NCI-H2196 treated with DMSO at 0.1 percent for 48 hours (cell line): ENCODE measurements around the gene DVL1.

Source experiments
- DNase-seq: peaks from one replicate; lab custom pipeline; 2025; ENCODE audit not compliant: unreplicated experiment; lab: John Stamatoyannopoulos, UW

The DVL1 gene

DNA sequence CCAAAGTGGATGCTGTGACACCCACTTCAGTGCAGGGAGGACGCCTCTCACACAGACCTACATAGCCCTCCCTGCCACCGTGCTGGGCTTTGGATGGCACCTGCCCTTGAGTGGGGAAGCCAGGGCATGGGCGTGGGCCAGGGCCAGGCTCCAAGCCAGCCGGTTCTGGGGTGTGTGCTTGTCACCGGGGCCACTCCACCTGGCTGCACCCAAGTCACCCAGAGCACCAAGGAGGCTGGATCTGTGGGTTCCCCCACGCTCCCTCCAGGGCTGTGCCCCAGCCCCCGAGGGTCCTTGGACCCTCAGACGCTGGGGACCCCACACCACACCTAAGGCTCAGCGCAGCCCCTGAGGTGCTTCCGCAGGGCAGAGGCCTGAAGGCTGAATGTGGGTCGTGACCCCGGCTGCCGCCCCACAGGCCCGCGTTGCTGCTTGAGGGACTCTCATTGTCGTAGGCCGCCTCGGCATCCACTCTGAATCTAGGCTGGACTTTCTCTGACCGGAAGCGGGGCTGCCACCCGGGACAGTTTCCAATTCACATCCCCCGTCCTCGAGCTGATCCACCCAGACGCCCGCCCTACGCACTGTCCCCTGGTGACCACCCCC lies 7.7 kb upstream of the DVL1 start:
- DNase-seq: no peak

DNA sequence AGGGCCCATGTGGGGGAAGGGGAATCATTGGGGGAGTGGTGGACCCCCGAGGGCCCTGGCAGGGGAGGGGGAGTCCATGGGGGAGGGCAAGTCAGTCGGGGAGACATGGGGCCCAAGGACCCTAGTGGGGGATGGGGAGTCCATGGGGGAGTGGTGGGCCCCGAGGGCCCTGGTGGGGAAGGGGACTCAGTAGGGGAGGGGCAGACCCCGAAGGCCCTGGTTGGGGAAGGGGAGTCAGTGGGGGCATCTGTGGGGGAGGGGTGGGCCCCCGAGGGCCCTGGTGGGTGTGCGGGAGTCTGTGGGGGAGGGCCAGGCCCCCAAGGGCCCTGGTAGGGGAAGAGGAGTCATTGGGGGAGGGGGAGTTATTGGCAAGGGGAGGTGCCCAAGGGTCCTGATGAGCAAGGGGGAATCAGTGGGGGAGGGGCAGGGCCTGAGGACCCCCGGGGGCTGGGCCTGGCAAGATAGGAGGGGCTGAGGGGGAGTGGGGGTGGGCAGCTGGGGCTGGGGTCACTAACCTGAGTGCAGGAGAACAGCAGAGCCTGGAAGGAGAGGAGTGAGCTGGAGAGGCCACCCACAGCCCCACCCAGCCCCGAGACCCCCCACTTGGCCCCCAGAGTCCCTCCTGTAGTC lies 7.1 kb upstream of the DVL1 start:
- no peak for DNase-seq

DNA sequence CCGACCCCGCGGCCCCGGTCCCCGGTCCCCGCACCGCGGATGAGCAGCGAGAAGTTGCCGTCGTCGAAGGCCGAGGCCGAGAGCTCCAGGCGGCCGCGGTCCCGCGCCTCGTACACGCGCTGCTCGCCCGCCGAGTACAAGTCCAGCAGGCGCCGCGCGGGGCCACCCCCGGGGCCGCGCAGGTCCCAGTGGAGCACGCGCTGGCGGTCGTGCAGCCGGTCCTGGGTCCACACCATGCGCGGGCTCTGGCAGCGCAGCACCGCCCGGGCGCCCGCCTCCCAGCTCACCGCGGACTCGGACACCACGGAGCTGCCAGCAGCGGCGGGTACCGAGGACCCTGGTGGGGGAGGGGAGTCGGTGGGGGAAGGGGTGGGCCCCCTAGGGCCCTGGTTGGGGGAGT lies 6.2 kb upstream of the DVL1 start:
- DNase-seq: peak; percentile 56

DNA sequence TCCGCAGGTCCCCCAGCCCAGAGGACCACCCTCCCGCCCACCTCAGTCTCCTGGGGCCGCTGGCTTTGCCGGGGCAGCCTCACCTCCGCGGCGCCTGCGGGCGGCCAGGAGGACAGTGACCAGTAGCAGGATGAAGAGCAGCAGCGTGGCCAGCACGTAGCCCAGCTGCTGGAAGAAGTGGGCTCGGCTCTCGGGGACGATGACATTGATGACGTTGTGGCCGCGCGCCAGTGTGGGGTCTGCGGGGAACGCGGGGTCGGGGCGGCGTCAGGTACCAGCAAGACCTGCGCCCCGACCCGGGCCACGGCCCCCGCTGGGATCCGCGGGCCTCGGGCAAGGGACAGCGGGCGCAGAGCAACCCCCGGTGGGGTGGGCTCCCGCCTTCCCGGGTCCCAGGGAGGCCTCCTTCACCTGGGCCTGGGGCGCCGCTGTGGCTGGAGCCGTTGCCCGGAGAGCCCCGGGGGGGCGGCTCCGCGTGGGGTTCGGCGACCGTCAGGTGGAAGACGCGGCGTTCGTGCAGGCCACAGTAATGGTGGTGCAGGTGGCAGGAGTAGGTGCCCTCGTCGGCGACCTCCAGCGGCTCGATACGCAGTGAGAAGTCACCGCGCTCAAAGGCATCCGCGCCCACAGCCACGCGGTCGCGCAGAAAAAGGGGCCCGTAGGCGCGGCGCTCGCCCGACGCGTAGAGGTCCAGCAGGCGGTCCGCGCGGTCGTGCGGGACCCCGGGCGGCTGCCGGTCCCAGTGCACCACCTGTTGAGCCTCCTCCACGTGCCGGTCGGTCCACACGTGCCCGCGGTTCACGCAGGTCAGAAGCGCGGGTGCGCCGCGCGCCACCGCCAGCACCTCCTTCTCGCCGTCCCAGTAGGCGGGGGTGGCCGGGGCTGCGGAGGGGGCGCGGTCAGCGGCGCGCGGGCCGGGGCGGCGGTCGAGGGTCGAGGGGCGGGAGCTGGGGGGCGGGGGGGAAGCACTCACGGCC lies 5.3 kb upstream of the DVL1 start:
- no peak for DNase-seq

DNA sequence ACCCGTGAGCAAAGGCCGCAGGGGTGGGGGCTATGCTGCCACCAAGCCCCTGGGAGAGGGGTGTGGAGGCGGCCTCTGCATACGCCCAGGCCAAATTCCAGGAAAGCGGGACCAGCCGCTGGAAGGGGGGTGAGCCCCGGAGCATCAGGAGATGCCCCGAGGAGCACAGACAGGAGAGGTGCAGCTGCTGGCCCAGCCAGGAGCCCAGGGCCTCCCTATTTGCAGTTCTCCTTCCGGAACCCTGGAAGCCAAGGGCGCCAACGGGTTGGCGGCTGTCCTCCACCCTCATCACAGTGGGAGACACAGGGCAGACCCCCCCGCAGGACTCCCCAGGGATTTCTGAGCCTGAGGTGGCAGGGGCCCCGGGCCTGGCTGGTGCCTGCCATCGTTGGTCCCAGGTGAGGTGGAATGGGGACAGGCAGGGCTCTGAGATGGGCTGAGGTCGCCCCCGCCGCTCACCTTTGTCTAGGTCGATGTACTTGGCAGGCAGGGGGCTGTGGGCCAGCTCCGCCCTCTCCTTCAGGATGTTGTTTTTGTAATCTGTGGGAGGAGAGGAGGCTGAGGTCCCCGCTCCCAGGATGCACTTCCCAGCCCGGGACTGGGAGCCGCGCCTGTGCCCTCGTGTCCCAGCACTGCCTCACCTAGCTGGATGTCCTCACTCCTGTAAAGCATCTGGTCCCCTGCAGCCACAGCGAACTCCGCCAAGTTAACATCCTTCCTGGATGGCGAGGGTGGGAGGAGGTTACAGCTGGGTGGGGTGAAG lies 4.4 kb upstream of the DVL1 start:
- no peak for DNase-seq

DNA sequence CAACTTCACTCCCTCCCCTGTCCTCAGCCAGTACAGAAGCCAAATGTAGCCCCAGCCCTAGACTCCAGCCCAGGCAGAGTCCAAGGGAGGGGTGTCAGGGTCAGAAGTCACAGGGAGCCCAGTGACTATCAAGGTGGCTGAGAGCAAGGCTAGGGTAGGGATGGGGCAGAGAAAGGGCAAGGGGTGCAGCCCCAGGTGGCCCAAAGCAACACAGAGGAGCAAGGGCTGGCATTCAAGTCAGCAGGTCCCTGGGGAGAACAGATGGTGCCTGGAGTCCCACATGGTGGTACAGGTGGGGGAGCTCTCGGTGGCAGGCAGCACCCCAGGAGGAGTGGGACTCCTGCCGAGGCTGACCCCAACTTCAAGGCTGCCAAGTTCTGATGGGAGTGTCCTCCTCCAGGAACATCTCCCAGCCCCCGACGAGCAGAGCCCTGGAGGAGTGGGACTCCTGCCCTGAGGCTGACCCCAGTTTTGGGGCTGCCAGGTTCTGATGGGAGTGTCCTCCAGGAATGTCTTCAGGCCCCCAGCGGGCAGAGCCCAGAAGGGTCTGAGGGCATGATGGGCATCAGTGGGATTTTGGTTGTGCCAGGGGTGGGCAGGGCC lies 3.7 kb upstream of the DVL1 start:
- no peak for DNase-seq

DNA sequence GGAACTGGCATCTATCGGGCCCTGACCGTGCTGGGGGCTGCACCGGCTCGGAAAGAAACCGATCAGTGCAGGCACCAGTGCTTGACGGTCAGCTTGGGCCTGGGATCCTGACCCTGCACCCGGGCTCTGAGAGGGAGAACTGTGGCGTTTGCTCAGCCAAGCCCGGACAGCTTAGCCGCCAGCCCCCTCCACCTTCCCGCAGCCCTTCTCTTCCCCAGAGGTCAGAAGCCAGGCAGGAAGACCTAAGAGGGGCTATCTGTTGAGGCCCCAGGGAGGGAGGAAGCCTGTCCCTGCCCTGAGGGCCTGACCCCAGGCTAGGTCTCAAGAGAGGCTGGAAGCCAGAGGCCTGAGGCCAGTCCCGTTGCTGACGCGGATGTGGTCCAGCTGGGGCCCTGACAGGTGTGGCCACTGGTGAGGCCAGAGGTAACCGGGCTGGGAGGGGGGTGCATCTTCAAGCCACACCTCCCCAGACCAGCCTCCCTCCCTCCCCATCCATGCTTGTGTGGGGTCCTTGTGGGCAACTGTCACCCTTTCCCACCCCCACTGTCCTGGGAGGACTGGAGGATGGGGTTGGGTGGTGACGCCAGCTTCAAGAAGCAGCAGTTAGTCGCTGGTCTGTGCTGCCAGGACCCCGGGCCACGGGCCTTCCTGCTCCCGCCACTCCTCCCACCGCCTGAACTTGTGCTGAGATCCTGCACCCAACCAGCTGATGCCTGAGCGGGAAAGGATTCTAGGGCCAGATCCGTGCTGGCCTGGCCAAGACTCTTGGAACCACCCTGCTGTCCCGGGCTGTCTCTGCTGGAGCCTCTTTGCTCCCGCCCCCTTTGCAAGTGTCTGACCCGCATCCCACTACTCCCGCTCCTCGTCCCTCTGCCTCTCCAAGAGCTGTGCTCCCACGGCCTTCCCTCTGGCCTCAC lies 2.6 kb upstream of the DVL1 start:
- DNase-seq: no peak

DNA sequence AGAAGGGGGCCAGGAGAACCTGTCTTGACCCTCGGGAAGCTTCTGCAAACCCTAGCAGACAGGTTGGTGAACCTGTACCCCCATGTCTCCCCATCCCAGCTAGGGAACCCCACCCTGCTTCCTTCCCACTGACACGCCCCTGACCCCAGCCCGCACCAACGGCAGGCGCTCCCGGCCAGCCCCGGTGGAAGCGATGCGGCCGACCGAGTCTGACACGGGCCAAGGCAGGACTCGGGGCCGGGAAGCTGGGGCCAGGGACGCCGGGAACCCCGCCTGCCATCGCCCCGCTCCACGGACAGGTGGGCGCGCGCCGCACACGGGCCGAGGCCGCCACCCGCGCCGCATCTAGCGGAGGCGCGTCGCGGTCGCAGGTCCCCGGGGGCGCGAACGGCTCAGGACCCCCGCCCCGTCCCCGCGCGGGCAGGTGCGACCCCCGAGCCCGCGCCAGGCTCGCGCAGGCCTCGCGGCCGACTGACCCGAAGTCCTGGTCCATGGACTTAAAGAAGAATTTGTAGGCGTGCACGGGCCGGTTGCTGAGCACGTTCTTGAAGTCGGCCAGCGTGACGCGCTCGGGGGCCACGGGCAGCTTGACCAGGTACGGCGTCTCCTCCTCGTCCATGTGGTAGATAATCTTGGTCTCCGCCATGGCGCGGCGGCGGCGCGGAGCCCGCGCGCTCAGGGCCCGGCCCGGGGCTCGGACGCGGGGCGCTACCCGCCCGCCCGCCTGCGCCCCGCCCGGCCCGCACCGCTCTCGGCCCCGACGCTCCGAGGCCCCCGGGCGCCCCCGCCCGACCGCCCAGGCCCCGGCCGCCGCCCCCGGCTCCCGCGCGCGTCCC lies 580 bp downstream of the DVL1 start:
- no peak for DNase-seq

DNA sequence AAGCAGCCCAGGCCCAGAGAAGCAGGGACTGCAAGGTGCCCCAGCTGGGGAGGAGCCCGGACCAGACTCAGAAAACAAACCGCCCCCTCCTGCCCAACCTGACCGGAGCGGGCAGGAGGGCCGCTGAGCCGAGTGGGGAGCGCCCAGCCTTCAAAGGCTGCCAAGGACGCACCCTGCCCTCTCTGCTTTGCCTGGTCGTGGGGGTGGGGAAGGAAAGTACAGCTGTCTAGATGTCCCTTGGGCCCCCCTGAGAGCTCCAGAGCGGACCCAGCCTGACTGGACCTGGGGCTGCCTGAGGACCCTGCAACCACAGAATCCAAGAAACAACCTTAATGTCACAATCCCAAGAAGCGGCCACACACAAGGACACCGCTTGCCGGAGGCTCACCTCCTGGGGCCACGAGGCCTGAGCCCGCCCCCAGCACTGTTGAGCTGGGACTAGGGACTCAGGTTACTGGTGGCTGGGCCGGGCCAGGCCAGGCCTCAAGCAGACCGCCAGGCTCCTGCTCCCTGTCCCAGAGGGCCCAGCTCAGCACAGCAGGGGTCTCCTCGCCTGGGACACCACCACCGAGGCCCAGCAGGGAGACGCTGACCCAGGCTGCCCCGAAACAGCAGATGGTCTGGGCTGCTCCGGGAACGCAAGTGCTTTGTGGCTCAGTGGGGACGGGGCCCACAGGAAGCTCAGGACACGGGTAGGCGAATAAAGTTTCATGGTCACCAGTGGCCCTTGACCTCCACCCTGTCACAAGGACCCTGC lies 1.4 kb downstream of the DVL1 start:
- no peak for DNase-seq

DNA sequence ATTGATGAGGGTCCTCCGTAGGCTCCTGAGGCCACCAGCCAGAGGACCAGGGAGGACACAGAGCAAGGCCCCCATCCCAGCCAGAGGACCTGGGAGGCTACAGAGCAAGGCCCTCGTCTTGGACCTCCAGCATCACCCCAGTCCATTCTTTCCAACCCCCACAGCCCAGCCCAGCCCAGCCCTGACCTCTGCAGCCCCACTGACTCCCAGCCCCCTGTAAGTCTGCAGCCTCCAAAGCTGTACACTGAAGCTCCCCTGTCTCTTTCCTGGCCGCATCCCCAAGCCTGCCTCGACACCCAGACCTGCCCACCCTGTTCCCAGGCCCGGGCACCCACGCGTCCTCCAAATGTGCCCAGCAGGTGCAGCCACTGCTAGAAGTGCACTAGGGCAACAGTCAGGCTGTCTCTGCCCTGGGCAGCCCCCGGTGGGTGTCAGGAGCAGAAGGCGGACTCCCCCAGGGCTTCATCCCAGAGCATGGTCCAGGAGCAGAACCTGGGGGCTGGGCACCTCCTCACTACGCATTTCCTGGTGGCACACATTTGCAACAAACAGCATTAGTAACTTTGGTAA lies 2.1 kb downstream of the DVL1 start:
- no peak for DNase-seq

DNA sequence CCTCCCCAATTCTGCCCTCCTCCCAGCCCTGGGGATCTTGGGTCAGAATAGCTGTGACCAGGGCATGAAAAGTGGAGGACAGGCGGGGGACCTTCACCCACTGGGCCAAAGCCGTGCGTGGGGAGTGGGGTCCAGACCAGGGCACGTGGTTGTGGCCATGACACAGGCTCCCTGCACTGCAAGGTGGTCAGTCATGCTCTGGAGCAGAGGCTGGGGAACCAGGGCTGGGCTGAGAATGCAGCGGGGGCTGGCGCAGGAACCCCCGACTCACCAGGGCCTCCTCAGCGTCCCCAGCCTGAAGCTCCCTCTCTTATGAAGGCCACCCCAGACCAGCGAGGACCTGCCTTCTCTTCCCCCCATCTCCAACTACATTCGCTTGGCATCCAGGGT lies 2.7 kb downstream of the DVL1 start:
- no peak for DNase-seq

DNA sequence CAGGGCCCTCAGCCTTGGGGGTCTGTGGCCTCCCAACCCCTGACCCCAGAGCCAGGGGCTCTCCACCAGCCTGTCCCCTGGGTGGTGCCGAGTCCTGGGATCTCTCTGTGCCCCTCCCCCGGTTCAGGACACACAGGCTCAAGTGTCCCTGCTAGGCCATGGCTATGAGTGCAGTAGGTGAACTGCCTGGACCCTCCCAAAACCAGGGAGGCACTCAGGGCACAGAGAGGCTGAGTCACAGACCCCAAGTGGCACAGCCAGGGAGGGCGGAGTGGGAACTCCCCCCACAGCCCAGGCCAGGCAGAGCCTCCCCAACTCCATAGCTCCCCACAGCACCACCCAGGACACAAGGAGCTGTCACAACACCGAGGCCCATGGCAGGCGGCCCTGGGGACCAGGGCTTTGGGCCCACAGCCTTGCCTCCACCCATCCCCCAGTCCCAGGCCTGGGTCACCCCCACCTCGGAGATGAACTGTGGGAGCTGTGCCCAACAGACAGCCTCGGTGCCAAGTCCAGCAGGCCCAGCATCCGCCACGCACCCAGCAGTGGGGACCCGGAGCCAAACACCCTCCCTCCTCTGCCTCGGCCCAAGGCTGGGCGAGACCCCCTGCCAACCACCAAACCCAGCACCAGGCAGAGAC lies 3.2 kb downstream of the DVL1 start:
- DNase-seq: no peak

DNA sequence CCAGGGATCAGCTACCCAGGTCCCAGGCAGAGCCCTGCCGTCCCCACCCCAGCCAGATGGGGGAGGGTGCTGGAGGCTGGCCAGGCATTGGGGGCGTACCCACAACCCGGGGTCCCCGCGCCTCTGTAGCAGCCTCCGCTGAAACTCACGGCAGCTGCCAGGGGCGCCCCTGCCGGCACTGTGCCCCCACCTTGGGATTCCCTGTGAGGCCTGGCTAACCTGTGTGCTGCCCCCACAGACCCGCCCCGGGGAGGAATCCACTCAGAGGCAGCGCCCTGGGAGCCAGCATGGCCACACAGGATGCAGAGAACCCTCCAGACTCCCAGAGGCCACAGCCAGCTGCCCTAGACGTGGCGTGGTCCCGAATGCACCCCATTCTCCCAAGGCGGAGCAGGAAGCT lies 3.8 kb downstream of the DVL1 start:
- DNase-seq: no peak

DNA sequence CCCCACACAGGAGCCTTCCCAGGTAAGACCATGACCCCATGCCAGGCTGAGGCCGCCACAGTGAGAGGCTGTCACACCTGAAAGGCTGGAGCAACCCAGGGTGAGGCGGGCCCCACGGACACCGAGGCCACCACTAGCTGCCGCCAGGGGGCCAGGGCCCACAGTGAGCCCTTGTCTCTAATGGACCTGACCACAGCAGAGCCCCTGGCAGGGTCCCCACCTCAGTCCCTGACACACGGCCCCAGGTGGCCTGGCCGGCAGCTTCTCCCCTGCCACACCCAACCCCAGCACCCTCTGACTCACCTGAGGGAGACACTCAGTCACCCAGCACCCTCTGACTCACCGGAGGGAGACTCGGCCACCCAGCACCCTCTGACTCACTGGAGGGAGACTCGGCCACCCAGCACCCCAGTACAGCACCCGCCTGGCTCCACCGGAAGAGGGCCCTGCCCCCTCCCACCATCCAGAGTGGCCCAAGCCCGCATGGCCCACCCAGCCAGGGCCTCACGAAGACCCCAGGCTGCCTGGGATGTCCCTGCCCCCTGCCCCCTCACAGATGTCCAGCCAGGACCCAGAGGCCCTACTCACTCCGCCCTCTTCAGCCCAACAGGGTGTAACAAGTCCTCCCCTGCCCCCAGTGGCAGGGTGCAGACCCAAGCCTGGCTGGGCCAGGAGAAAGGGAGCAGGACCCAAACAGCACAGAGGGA lies 4.4 kb downstream of the DVL1 start:
- no peak for DNase-seq

DNA sequence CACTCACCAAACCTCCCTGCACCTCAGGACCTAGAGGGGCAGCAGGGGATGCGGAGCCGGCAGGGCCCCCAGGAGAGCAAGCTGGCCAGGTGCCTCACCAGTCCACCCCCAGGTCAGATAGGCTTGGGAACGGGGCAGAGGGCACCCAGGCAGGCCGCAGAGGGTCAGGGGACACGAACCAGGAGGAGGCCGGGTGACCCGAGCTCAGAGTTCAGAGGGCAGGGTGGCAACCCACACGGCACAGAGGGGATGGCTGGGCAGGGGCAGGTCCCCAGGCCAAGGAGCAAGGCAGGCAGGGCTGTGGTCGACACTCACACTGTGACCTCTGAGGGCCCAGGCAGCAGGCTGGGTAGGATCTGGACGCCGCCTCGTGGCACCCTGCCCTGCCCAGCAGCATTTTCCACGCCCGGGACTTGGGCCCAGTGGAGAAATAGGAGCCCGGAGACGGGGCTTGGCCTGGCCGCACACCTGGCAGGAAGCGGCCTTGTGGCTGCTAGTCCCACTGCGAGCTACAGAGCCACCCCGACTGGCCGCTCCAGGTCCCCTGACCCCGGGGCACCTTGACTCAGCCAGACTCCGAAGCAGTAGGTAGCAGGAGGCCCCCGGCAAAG lies 5.3 kb downstream of the DVL1 start:
- no peak for DNase-seq

DNA sequence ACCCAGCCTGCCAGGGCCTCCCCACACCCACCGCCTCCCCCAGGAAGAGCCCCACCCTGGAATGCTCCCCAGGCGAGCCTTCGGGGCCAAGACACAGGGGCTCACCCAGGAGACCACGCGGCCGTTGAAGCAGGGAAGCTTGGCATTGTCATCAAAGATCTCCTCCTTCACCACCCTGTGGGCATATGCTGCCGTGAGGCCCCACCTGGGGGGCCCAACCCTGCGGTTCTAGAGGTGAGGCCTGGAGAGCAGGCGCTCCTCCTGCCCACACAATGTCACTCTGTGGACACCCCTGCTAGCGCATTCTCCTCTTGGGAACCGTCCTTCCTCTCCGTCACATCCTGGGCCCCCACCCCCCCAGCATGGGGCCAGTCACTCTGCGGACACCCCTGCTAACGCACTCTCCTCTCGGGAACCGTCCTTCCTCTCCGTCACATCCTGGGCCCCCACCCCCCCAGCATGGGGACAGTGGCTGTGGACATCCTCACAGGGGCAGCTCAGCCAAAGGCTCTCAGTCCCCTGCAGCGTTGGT lies 6.6 kb downstream of the DVL1 start:
- DNase-seq: no peak
